H1 (cell line): ENCODE results near the gene ARCN1.
A peak's percentile ranks its signal among the peaks of the same experiment; 100 is the strongest.

ENCODE experiments used
- CEBPB ChIP-seq: IDR thresholded peaks from 2 replicates; pipeline ENCODE4 v1.6.1; 2012; ENCODE audit warnings: low read depth, low read length
- EP300 ChIP-seq, 2 experiments: IDR thresholded peaks; 1 replicate in 1 of 2; 2 replicates in 1 of 2; pipeline ENCODE4 v1.6.1; 2011 to 2012; ENCODE audit warnings: low read depth in 2 of 2, low read length in 2 of 2, mild to moderate bottlenecking in 2 of 2, borderline replicate concordance in 1 of 2, inconsistent platforms in 1 of 2, moderate library complexity in 1 of 2
- EZH2 ChIP-seq: fragments of 200-600 bp; sonication (generic); IDR thresholded peaks from 2 replicates; pipeline ENCODE4 v1.7.1; 2012; ENCODE audit warnings: low read depth, mild to moderate bottlenecking, moderate library complexity, low read length, inconsistent platforms; ENCODE audit not compliant: severe bottlenecking
- JUND ChIP-seq: IDR thresholded peaks from 2 replicates; pipeline ENCODE4 v1.6.1; 2011; ENCODE audit warnings: mild to moderate bottlenecking, improper control_type of control experiment, low read length
- MAFK ChIP-seq: IDR thresholded peaks from 2 replicates; pipeline ENCODE4 v1.6.1; 2012; ENCODE audit warnings: low read depth, mild to moderate bottlenecking, improper control_type of control experiment, low read length
- MAX ChIP-seq: IDR thresholded peaks from 2 replicates; pipeline ENCODE4 v1.6.1; 2012; ENCODE audit warnings: inconsistent platforms
- POLR2A ChIP-seq, 2 experiments: IDR thresholded peaks; 1 replicate in 1 of 2; 2 replicates in 1 of 2; pipeline ENCODE4 v1.6.1; 2011; ENCODE audit warnings: low read depth in 2 of 2, low read length in 2 of 2, mild to moderate bottlenecking in 2 of 2; ENCODE audit errors: control extremely low read depth in 1 of 2
- POLR2AphosphoS5 ChIP-seq: IDR thresholded peaks from 2 replicates; pipeline ENCODE4 v1.6.1; 2011; ENCODE audit warnings: low read depth, low read length
- RNF2 ChIP-seq: fragments of 200-900, 300-1000 bp; sonication (generic); IDR thresholded peaks from 2 replicates; pipeline ENCODE4 v1.7.1; 2016; ENCODE audit warnings: borderline replicate concordance, low read depth, mild to moderate bottlenecking, antibody characterized with exemption, low read length; ENCODE audit not compliant: poor library complexity, severe bottlenecking; ENCODE audit errors: missing control alignments
- SIX5 ChIP-seq: IDR thresholded peaks from 2 replicates; pipeline ENCODE4 v1.6.1; 2011; ENCODE audit warnings: mild to moderate bottlenecking, low read depth, low read length
- SUZ12 ChIP-seq: fragments of 200-600 bp; sonication (generic); IDR thresholded peaks from 2 replicates; pipeline ENCODE4 v1.6.1; 2012; ENCODE audit warnings: mild to moderate bottlenecking, inconsistent platforms, low read length, moderate library complexity, mixed read lengths
- TCF12 ChIP-seq: IDR thresholded peaks from 2 replicates; pipeline ENCODE4 v1.6.1; 2011; ENCODE audit warnings: low read depth, mild to moderate bottlenecking, low read length
- ZNF274 ChIP-seq: IDR thresholded peaks from 2 replicates; pipeline ENCODE4 v1.7.0; 2012; ENCODE audit warnings: low read length, borderline replicate concordance; ENCODE audit errors: extremely low read depth
- TF ChIP-seq, protein P1 (sequence below), 3 experiments: IDR thresholded peaks; 1 replicate in 2 of 3; 2 replicates in 1 of 3; pipeline versions ENCODE4 v1.5.1 to v1.6.1; 2011; ENCODE audit warnings: low read length in 3 of 3, mild to moderate bottlenecking in 3 of 3, inconsistent platforms in 2 of 3, low read depth in 1 of 3, moderate library complexity in 1 of 3; ENCODE audit not compliant: insufficient read depth in 1 of 3; ENCODE audit errors: control extremely low read depth in 1 of 3

DNA sequence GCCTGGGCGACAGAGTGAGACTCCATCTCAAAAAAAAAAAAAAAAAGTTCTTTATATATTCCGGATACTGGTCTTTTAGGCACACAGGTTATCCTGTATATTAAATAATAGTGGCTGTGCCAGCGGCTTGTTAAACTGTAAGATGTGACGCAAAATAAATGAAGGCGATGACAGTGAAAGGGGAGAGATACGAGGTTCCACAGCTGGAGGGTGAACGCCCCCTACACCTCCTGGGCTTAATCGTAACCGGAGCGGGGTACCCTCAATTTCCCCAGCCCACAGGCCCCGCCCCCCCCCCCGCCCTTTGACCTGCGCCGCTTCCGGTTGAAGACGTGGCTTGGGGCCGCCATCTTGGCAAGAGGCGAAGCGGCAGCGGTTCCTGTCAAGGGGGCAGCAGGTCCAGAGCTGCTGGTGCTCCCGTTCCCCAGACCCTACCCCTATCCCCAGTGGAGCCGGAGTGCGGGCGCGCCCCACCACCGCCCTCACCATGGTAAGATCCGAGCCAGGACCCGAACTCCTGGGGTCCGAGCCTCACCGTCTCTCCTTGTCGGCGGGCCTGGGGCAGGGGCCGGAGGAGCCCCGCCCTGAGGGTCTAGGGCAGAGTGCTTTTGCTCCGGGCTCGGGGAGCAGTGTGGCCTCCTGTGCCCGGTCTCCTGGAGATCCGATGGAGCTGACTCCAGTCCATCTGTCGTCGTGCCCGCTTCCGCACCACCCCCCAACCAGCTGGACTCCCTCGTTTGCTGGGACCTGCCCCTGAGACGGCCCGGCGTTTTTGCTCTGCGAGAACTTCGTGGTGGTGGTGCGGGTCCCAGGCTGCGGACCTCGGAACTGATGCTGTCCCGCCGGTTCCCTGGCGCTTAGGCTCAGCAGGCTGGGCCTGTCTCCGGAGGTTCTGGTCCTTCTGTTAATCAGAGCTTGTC, at the start of gene ARCN1:
- TF ChIP-seq, protein P1, sequence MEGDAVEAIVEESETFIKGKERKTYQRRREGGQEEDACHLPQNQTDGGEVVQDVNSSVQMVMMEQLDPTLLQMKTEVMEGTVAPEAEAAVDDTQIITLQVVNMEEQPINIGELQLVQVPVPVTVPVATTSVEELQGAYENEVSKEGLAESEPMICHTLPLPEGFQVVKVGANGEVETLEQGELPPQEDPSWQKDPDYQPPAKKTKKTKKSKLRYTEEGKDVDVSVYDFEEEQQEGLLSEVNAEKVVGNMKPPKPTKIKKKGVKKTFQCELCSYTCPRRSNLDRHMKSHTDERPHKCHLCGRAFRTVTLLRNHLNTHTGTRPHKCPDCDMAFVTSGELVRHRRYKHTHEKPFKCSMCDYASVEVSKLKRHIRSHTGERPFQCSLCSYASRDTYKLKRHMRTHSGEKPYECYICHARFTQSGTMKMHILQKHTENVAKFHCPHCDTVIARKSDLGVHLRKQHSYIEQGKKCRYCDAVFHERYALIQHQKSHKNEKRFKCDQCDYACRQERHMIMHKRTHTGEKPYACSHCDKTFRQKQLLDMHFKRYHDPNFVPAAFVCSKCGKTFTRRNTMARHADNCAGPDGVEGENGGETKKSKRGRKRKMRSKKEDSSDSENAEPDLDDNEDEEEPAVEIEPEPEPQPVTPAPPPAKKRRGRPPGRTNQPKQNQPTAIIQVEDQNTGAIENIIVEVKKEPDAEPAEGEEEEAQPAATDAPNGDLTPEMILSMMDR (IDR thresholded peaks at IDR 0.05; ENCODE audit: control extremely low read depth in 1 of 3, insufficient read depth in 1 of 3, low read depth in 1 of 3, low read length in 3 of 3): no peak
- peak; percentile 71 for TF ChIP-seq POLR2AphosphoS5
- no peak for TF ChIP-seq SUZ12
- no peak for TF ChIP-seq EZH2
- no peak for TF ChIP-seq ZNF274
- TF ChIP-seq JUND: no peak
- no peak for TF ChIP-seq CEBPB
- no peak for TF ChIP-seq MAX
- peak; percentile 49 to 85 for TF ChIP-seq POLR2A (IDR thresholded peaks at IDR 0.05; ENCODE audit: control extremely low read depth in 1 of 2, low read depth in 2 of 2, low read length in 2 of 2)
- TF ChIP-seq TCF12: no peak
- no peak for TF ChIP-seq SIX5
- TF ChIP-seq EP300 (IDR thresholded peaks at IDR 0.05; ENCODE audit: borderline replicate concordance in 1 of 2, low read depth in 2 of 2, low read length in 2 of 2): no peak
- no peak for TF ChIP-seq MAFK
- TF ChIP-seq RNF2: no peak
